Left colon (tissue), 2 donors: ENCODE measurements around the gene MAVS. TPM values are rescaled to one million over a fixed set of nuclear protein-coding genes. Genes with fewer than 3 reads are reported as not detected.
"Not testable (repeated sequence)": the region's sequence is repeated elsewhere in the genome, so short reads cannot be mapped to it uniquely, and the experiment has no call there.

Experiments
- ATAC-seq: fragments of 200-7000 bp; cut with Tn5 transposase; one replicate; pipeline ENCODE4 v1.9.1; 2020; ENCODE audit warnings: mild to moderate bottlenecking, moderate library complexity
- DNase-seq, 2 donors: peaks; one replicate each; pipeline ENCODE4 v3.0.0-alpha.2; 2020
- intact Hi-C, 2 donors: fragments of 100-400 bp; cut with DNase I in 1 of 2; cut with micrococcal nuclease in 1 of 2; formaldehyde crosslinking; loops; one replicate each; pipeline versions ENCODE4 v1.11.2 to v1.14.0; 2022; cut with DNase I, micrococcal nuclease
- total RNA-seq, 2 donors: library from RNA; stranded (reverse); fragmentation: NEBNext Ultra II Directional; extraction: Animal tissue kit (Norgen Biotek cat#: 25700); gene quantifications; one replicate each; pipeline ENCODE4 v1.2.1, GENCODE V29; 2021
- donor health status: DM: no; HTN: no; CAD: no.
- donor health status: DM: yes; HTN: yes; CAD: no.

The MAVS gene
- total RNA-seq, 2 donors from 2014 or later, result 72.1 to 74.0 TPM

DNA sequence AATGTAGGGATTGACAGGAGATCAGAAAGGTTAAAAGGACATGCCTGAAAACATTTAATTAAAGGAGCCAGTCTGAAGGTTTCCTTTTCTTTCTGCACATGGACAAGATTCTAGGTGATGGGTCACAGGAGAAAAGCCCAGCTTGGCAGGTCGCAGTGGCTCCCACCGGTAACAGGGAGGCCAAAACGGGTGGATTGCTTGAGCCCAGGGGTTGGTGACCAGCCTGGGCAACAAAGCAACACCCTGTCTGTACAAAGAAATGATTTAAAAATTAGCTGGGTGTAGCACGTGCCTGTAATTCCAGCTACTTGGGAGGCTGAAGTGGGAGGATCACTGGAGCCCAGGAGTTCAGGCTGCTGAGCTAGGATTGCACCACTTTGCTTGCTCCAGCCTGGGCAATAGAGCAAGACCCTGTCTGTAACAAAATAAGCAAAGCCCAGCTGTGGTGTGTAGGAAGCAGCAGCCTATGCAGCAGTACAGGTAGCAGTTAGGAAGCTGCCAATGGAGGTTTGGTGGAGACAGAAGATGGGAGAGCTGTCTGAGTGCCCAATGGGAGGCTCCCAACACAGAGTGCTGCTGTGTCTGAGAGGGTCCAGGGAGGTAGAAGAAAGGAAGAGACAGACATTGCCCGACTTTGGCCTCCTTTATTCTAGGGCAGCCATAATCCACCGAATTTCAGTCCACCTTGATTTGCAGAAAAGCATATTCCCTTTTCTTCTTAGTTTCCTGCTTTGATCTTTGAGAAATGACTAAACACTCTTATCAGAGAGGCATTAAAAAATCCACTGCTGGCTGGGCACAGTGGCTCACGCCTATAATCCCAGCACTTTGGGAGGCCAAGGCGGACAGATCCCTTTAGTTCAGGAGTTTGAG is 33.4 kb upstream of the MAVS start:
- no peak for ATAC-seq
- intact Hi-C loops, result no loop called here
- DNase-seq, result peak in 1 of 2 donors; percentile 33

DNA sequence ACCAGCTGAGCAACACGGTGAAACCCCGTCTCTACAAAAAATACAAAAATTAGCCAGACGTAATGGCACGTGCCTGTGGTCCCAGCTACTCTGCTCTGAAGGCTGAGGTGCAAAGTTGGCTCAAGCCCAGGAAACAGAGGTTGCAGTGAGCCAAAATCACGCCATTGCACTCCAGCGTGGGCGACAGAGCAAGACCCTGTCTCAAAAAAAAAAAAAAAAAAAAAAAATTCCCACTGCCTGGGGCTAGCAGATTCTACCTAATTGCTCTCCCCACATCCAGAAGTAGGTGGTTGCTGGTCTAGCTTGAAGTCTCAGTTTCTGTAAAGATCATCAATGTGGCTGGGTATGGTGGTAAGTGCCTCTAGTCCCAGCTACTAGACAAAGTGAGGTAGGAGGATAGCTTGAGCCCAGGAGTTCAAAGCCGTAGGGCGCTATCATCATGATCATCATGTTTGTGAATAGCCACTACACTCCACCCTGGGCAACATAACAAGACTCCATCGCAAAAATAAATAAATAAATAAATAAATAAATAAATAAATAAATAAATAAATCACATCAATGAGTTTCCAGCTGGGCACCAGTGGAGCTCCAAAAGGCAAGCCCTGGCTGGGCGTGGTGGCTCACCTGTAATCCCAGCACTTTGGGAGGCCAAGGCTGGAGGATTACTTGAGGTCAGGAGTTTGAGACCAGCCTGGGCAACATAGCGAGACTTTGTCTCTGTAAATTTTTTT is 32.6 kb upstream of the MAVS start:
- ATAC-seq (no peak), DNase-seq (peak in 1 of 2 donors; percentile 27)
- intact Hi-C loops, result no loop called here

DNA sequence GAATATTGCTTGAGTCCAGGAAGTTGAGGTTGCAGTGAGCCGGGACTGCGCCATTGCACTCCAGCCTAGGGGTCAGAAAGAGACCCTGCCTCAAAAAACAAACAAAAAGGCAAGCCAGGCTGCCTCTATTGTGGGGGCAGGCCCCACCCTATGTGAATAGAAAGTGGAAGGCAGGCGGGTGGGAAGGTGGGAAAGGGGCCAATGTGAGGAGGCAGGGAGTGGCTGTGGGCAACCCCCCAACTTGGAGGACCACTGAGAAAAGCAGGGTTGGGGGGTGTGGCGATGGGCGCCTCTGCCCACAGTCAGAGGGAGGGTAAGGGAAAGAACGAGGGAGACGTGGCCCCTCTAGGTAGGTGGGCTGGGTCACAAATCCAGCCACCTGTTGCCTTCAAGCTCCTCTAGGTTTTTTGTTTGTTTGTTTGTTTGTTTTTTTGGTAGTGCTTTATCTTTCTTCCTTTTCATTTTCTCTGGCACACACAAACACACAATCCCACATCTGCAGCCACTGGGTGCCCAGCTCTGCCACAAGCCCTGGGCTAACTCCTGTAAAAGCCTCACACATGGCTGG is 31.6 kb upstream of the MAVS start:
- peak in 1 of 2 donors; percentile 23 for DNase-seq
- no peak for ATAC-seq
- intact Hi-C loops, result no loop called here

DNA sequence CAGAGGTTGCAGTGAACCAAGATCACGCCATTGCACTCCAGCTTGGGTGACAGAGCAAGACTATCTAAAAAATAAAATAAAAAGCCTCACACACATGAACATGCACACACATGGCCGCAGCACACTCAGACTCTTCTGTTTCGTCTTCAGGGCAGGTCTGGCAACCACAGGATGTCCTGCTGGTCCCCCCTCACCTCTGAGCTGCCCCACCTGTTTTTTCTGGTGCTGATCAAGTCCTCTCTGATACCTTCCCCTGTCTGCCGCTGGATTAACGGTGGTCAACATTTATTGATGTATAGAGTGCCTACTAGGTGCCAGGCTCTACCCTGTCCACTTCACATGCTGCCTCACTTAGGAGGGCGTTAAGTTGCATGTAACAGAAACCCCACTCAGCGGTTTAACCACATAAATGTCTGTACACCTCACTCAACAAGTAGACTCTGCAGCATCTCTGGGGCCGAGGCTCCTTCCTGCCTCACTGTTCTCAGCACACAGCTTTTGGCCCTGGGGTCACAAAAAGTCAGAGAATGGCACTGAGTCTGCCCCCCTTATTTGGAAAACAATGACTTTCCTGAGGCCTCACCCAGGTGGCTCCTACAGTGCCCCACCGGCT is 30.8 kb upstream of the MAVS start:
- DNase-seq, result peak in 1 of 2 donors; percentile 24
- intact Hi-C loops, result no loop called here

DNA sequence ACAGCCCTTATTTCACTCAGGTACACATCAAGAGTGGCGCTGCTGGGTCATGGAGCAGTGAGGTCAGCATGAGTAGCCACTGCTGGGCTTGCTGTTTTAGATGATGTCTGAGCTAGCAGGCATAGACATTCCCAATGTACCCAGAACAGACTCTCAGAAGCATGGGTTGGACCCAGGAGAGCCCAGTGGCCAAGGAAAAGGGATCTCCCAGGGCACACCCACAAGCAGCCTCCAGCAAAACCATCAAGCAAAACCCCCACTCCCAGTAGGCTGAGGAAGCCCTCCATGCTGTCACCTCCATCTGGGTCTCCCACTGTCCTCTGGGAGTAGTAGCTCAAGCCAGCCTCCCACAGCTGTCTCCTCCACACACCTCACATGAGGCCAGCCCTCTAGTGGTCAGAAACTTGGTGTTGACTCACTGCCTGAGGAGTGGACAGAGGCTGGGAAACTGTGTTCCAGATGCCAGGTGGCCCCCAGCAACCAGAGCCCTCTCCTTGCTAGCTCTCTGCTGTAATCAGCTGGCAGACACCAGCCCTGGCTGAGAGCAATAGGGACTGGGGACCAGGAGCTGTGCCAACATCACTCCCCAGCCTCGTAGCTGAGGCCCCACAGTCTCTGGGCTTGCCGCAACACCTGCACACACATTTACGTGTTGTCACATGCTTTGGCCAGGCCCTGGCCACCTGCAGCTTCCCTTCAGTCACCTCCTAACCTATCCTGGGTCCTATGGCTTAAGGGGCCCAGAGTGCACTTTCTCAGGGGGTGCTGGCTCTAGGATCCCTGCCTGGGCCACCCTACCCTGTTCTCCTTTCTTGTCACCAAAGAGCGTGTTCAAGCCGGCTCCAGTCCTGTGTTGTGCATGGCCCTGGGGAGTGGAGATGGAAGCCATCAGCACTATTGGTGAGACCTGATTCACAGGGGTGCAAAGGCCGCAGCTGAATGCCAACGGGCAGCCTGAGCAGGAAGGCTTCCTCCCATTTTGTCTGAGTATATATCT is 28.2 kb upstream of the MAVS start:
- intact Hi-C loops, result no loop called here
- ATAC-seq (peak; percentile 48), DNase-seq (peak; percentile 79 to 83)

More for the DNA sequence above, 30.8 kb upstream of the MAVS start:
- no peak for ATAC-seq

DNA sequence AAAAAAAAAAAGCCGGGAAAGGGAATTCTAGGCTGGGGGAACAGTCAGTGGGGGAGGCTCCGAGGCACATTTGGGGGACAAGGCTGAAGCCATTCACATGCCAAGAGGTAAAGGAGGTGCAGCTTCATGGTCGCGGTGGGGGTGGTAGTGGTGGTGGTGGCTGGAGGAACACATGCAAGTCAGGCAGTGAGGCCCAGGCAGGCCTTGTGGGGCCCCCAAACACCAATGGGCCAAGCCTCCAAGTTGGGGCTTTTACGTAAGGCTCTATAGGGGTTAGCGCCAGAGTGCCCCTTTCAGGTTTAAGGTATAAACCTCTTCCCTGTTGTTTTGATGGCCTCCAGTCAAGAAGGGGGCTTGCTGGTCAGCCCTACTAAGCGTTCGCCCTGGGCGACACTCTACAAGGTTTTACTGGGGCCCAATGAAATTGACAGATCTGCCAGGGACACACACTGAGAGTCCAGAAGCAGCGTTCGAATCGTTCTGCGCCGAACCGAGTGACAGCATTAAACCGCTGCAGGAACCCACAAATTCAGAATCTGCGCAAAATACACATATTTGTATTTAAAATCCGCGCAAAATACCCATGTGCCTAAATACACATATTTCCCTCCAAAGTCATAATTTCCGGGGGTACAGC is 27.1 kb upstream of the MAVS start:
- DNase-seq (peak; percentile 45 to 49), ATAC-seq (no peak)
- intact Hi-C loops, result no loop called here

DNA sequence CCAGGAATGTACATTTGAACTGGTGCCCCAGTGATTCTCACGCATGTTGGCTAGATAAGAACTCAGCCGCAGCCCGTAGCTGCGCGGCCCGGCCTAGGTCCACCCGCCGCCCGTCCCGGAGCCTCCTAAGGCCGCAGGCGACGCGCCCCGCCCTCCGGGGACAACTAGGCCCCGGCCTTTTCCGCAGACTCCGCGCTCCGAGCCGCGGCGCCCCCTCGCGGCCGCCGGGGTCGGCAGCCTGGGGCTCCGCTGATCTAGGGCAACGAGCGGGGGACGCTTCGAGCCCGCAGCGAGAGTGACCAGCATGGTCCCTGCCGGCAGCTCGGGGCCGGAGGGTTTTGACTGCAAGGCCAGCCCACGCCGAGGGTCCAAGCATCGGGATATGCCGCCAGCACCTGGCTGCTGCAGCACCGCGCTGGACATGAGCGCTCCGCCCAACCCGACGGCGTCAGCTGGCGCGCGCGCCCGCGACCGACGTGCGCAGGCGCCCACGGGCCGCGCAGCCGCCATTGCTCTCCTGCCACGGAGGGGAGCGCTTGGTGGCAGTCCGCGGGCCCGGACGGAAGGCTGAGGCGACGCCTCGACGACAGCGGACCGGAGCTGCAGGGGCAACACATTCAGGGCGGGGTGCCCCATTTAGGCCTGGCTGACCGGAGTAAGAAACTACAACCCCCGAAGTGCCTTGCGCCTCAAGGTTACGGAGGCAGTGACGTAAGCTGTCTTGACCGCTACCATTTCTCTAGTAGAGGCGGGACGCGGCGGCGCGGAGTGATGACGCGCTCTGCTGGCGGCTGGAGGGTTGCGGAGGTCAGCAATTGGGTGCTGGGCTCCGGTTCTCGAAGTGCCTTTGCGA is 26.4 kb upstream of the MAVS start, which contains the start of gene AP5S1:
AP5S1 (plus strand) TSS at position 500 of the 853 bp plus-strand sequence. CDS start 1,571 bp downstream, outside the sequence.
- ATAC-seq, result peak; percentile 87
- DNase-seq, result peak; percentile 97 to 99
- intact Hi-C loops, result no loop called here

DNA sequence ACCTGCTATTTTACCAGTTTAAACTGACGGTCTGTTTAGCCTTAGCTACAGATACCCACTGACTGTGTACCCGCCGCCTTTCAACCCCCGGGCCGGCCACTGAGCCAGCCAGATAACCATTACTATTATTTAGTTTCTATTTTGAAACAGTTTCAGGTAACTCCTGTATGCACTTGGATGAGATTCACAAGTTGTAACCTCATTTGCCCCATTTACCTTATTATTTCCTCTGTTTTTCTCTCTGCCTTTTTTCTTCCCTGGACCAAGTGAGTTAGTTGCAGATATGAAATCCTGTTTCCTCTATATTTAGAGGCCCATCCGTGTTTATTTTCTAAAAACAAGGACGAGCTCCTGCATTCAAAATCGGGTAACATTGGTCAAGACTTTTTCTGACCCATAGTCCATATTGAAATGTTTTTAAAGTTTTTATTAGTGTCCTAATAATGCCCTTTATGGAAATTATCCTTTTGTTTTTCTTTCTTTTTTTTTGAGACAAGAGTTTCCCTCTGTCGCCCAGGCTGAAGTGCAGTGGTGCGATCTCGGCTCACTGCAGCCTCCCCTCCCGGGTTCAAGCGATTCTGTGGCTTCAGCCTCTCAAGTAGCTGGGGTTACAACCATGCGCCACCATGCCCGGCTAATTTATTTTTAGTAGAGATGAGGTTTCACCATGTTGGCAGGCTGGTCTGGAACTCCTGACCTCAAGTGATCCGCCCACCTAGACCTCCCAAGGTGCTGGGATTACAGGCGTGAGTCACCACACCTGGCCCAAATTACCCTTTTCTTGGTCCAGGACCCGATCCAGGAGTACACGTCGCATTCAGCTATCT is 25.5 kb upstream of the MAVS start:
- peak in 1 of 2 donors; percentile 41 for DNase-seq
- intact Hi-C loops, result no loop called here
- ATAC-seq, result no peak

DNA sequence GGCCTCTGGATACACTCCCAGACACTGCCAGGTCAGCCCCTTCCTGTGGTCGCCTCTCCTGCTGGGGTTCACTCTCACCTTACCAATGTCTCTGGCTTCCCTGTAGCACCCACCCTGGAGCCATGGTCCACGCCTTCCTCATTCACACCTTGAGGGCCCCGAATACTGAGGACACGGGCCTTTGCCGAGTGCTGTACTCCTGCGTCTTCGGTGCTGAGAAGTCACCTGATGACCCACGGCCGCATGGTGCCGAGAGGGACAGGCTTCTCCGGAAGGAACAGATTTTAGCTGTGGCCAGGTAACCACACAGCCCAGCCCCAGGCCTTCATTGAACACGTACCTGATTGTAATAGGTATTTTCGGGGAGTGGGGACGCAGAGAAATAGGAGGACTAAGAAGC is 24.6 kb upstream of the MAVS start:
- intact Hi-C loops, result no loop called here
- ATAC-seq (no peak), DNase-seq (peak in 1 of 2 donors; percentile 26)

DNA sequence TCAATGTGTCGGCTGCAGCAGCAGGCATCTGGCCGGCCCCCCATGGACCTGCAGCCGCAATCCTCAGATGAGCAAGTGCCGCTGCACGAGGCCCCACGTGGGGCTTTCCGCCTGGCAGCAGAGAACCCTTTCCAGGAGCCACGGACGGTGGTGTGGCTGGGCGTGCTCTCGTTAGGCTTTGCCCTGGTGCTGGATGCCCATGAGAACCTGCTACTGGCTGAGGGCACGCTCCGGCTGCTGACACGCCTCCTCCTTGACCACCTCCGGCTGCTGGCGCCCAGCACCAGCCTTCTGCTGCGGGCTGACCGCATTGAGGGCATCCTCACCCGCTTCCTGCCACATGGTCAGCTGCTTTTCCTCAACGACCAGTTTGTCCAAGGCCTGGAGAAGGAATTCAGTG is 22.8 kb upstream of the MAVS start:
- intact Hi-C loops, result no loop called here
- no peak for ATAC-seq
- no peak for DNase-seq

DNA sequence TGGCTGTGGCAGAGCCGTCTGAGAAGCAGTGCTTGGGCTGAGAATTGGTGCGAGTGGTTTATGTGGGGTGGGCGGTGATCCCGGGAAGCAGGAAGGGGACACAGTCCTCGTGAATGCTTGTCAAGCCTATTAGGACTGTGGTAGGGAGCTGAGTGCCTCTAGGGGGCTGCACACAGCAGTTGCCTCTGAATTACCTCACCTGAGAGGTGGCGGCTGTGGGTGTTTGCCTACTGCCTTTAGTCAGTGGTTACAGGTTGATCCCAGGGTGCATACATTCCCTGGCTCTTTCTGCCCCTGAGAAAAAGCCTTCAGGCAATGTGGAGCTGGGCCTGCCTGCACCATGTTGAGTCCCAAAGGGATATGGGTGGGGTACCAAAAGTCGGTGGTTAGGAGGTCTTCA is 21.1 kb upstream of the MAVS start:
- DNase-seq, result no peak
- no peak for ATAC-seq
- intact Hi-C loops, result no loop called here

DNA sequence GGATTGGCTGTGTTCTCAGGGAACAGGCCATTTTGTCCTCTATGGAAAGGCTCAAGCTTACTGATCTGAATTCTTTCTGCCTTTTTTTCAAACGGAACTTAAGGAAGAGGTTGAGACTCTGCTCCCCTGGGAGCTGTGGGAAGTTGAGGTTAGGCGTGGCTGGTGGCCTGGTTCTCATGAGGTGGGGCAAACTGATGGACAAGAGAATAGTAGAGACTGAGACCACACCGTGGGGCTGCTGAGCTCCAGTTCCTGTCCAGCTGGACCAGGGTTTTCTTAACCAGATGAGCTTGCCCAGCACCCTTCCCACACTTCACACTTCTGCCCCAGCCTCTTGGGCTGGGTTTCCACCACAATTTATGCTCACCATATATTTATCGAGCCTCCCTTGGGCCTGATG is 20.2 kb upstream of the MAVS start:
- DNase-seq (no peak), ATAC-seq (no peak)
- intact Hi-C loops, result no loop called here

DNA sequence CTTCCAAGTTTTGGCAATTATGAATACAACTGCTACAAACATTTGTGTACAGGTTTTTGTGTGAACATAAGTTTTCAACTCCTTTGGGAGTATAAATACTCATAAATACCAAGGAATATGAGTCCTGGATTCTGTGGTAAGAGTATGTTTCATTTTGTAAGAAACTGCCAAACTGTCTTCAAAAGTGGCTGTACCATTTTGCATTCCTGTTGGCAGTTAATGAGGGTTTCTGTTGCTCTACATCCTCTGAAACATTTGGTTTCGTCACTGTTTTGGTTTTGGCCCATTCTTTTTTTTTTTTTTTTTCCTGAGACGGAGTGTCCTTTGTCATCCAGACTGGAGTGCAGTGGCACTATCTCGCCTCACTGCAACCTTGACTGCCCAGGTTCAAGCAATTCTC is 17.8 kb upstream of the MAVS start:
- ATAC-seq (no peak), DNase-seq (no peak)
- intact Hi-C loops, result no loop called here

DNA sequence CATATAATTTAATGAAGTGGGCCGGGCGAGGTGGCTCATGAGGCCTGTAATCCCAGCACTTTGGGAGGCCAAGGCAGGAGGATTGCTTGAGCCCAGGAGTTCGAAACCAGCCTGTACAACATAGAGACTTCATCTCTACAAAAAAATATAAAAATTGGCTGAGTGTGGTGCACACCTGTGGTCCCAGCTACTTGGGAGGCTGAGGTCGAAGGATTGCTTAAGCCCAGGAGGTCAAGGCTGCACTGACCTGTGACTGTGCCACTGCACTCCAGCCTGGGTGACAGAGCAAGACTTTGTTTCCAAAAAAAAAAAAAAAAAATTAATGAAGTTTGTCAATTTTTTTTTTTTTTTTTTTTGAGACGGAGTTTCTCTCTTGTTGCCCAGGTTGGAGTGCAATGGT is 16.7 kb upstream of the MAVS start:
- ATAC-seq, DNase-seq, intact Hi-C loops: not testable (repeated sequence)

DNA sequence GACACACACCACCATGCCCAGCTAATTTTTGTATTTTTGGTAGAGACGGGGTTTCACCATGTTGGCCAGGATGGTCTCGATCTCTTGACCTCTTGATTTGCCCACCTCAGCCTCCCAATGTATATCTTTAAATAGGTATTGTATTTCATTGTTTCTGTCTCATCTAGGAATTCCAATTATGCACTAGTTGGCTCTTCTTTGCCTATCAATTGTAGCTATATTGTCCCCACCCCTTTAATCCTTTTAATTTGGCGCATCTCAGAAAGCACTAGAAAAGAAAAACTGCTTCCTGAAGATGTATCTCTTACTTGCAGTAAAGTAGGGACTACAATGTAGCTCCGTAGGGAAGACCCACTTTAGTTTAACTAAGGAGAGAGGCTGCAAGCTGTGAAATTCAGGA is 10.5 kb upstream of the MAVS start:
- DNase-seq, result no peak
- ATAC-seq, result no peak
- intact Hi-C loops, result no loop called here

DNA sequence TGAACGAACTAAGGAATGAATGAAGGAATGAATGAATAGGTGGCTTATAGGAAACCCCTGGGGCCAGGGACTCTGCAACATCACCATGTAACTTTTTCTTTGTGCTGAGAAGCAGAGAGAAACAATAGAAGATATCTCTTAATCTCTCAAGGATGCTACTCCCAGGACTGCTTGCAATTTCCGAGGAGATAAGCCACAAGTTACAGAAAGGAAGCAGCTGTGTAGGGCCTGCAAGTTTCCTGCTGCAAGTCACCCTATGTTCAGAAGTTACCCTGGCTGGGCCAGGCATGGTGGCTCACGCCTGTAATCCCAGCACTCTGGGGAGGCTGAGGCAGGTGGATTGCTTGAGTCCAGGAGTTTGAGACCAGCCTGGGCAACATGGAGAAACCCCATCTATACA is 7.3 kb upstream of the MAVS start:
- intact Hi-C loops, result no loop called here
- no peak for ATAC-seq
- no peak for DNase-seq
